ENCODE results near the gene USE1. TPM values are rescaled to one million over a fixed set of nuclear protein-coding genes. Genes with fewer than 3 reads are reported as not detected.

Gene USE1
- total and polyA plus RNA-seq, 2 of the 4 experiments (the other 2 are of a cell fraction) = 17.2 to 24.2 TPM

DNA sequence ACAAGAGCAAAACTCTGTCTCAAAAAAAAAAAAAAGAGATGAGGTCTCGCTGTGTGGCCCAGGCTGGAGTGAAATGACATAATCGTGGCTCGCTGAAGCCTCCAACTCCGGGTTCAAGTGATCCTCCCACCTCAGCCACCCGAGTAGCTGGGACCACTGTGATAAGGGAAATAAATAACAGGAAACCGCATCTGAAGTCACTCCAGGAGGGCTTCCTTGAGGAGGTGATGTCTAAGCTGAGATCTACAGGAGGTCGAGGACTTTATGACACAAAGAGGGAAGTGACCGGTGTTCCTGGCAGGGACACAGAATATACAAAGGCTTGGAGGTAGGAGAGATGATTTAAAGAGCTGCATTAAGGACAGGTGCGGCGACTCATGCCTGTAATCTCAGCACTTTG lies 39.5 kb downstream of the USE1 start:
- H3K9ac ChIP-seq (ENCODE audit: low read depth, low read length) = no peak overlapping the region
- CTCF ChIA-PET = no interaction called here
- no peak overlapping the region for H3K4me3 ChIP-seq (ENCODE audit: insufficient read depth, low read depth, low read length)
- BruUV-seq (replicated peaks) = no TSS peak
- intact Hi-C loops (cut with micrococcal nuclease) = no loop called here
- no peaks in the 10 kb centered on the region; the same call in 1 of the 2 replicates for H3K27me3 ChIP-seq (ENCODE audit: control insufficient read depth, insufficient read depth, low read length)
- no peak overlapping the region for H3K4ac ChIP-seq (ENCODE audit: low read depth, low read length)
- DNase-seq (no peak), ATAC-seq (ENCODE audit: low read depth) (no peak)
- no peaks in the 10 kb centered on the region for H3K4me1 ChIP-seq (ENCODE audit: control insufficient read depth, insufficient read depth, low read length)
- H2AK5ac ChIP-seq (ENCODE audit: low read depth, low read length) = no peak overlapping the region
- dilution Hi-C loops (cut with HindIII; ENCODE audit: low sequenced_read_pairs, unreplicated experiment) = no loop called here
- no peaks in the 10 kb centered on the region for H3K79me1 ChIP-seq (ENCODE audit: low read depth in 1 of 2, low read length in 2 of 2)
- H3K27ac ChIP-seq (ENCODE audit: insufficient read depth, low read length) = no peak overlapping the region
- no peak overlapping the region for H4K5ac ChIP-seq (ENCODE audit: low read depth, low read length)
- H2BK5ac ChIP-seq (ENCODE audit: low read depth, low read length, poor library complexity, severe bottlenecking) = no peak overlapping the region
- H3K4me2 ChIP-seq (ENCODE audit: low read depth, low read length) = no peak overlapping the region
- in situ Hi-C loops (cut with MboI; ENCODE audit: low sequenced_read_pairs) = no loop called here
- H4K91ac ChIP-seq (ENCODE audit: insufficient read depth, low read depth, low read length) = no peak overlapping the region
- peaks cover 8% of the 10 kb centered on the region for H3K9me3 ChIP-seq (ENCODE audit: control insufficient read depth, insufficient read depth, low read length)
- H2BK20ac ChIP-seq (ENCODE audit: low read depth, low read length) = no peak overlapping the region
- no peaks in the 10 kb centered on the region for H4K20me1 ChIP-seq (ENCODE audit: insufficient read depth, low read length)
- H4K8ac ChIP-seq (ENCODE audit: low read depth in 2 of 2, low read length in 2 of 2) = no peak overlapping the region
- TF ChIP-seq SMC3 (IDR thresholded peaks at IDR 0.05; ENCODE audit: low read depth, low read length) (no peak), MAZ (IDR thresholded peaks at IDR 0.05; ENCODE audit: borderline replicate concordance, low read depth, low read length) (no peak), CEBPB (IDR thresholded peaks at IDR 0.05; ENCODE audit: low read depth, low read length) (no peak), RAD21 (IDR thresholded peaks at IDR 0.05; ENCODE audit: low read length) (no peak), MXI1 (IDR thresholded peaks at IDR 0.05; ENCODE audit: borderline replicate concordance, low read depth, low read length) (no peak), NFE2L2 (IDR thresholded peaks at IDR 0.05; ENCODE audit: low read depth, low read length) (no peak), RFX5 (IDR thresholded peaks at IDR 0.05; ENCODE audit: low read depth, low read length) (no peak), RCOR1 (IDR thresholded peaks at IDR 0.05; ENCODE audit: insufficient replicate concordance, low read length) (no peak), CHD1 (IDR thresholded peaks at IDR 0.05; ENCODE audit: low read depth, low read length) (no peak), BHLHE40 (IDR thresholded peaks at IDR 0.05; ENCODE audit: low read depth, low read length) (no peak), MAFK (IDR thresholded peaks at IDR 0.05; ENCODE audit: low read depth, low read length) (no peak), CTCF (conservative IDR thresholded peaks at IDR 0.05; ENCODE audit: low read depth, low read length) (no peak), FOS (IDR thresholded peaks at IDR 0.05; ENCODE audit: low read depth, low read length) (no peak), POLR2A (IDR thresholded peaks at IDR 0.05; ENCODE audit: low read depth, low read length) (no peak)
- TF ChIP-seq, protein P1, sequence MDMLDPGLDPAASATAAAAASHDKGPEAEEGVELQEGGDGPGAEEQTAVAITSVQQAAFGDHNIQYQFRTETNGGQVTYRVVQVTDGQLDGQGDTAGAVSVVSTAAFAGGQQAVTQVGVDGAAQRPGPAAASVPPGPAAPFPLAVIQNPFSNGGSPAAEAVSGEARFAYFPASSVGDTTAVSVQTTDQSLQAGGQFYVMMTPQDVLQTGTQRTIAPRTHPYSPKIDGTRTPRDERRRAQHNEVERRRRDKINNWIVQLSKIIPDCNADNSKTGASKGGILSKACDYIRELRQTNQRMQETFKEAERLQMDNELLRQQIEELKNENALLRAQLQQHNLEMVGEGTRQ (IDR thresholded peaks at IDR 0.05; ENCODE audit: low read depth, low read length) = no peak
- TF ChIP-seq, protein P2, sequence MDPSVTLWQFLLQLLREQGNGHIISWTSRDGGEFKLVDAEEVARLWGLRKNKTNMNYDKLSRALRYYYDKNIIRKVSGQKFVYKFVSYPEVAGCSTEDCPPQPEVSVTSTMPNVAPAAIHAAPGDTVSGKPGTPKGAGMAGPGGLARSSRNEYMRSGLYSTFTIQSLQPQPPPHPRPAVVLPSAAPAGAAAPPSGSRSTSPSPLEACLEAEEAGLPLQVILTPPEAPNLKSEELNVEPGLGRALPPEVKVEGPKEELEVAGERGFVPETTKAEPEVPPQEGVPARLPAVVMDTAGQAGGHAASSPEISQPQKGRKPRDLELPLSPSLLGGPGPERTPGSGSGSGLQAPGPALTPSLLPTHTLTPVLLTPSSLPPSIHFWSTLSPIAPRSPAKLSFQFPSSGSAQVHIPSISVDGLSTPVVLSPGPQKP (IDR thresholded peaks at IDR 0.05; ENCODE audit: borderline replicate concordance, low read depth, low read length) = no peak
- no peak overlapping the region for H2BK15ac ChIP-seq (ENCODE audit: low read depth, low read length)
- H3K23ac ChIP-seq (ENCODE audit: low read depth, low read length) = no peak overlapping the region
- POLR2A ChIA-PET (ENCODE audit: unreplicated experiment) = no interaction called here
- H3K18ac ChIP-seq (ENCODE audit: low read depth, low read length) = no peak overlapping the region
- no peak overlapping the region for H2BK120ac ChIP-seq (ENCODE audit: low read depth, low read length)
- no peaks in the 10 kb centered on the region for H3K36me3 ChIP-seq (ENCODE audit: control insufficient read depth, insufficient read depth, low read length)
- no peak overlapping the region for H2AFZ ChIP-seq (replicated peaks; ENCODE audit: low read length, poor library complexity)
- 78% methylated on average over 3 of the region's 10 CpGs; no CpG with 5 or more reads in 1 of the 2 experiments for WGBS, 2 experiments (ENCODE audit: extremely low coverage in 2 of 2, insufficient read length in 1 of 2)
- 0 out of 2 replicates have a peak, but pooled peaks cover 2% of the 10 kb centered on the region for H3K9me1 ChIP-seq (ENCODE audit: insufficient read depth, low read length)
- H3K14ac ChIP-seq (replicated peaks; ENCODE audit: low read depth, low read length) = no peak overlapping the region
- no peak overlapping the region for H3K56ac ChIP-seq (ENCODE audit: extremely low read depth, insufficient read depth, low read length)
- H2AK9ac ChIP-seq (replicated peaks; ENCODE audit: low read depth, low read length, poor library complexity) = no peak overlapping the region

Data from IMR-90 (cell line).